Mesendoderm (in vitro differentiated cells): Measurements from ENCODE around the gene TBX15.

Experiments used
- DNase-seq: peaks from one replicate; pipeline ENCODE4 v3.0.0; 2013
- H2AK5ac ChIP-seq: 2 replicates; pipeline ENCODE4 v1.6.1; 2013; ENCODE audit warnings: low read length, inconsistent platforms
- H2BK120ac ChIP-seq: 2 replicates; pipeline ENCODE4 v1.6.1; 2013; ENCODE audit warnings: low read depth, mild to moderate bottlenecking, low read length, moderate library complexity, mixed read lengths
- H2BK15ac ChIP-seq: replicated peaks from 2 replicates; pipeline ENCODE4 v1.6.1; 2013; ENCODE audit warnings: low read depth, mild to moderate bottlenecking, moderate library complexity
- H2BK5ac ChIP-seq: 2 replicates; pipeline ENCODE4 v1.6.1; 2013; ENCODE audit warnings: low read length, inconsistent platforms
- H3K18ac ChIP-seq: 2 replicates; pipeline ENCODE4 v1.6.1; 2013; ENCODE audit warnings: mild to moderate bottlenecking, low read length, mixed read lengths
- H3K23ac ChIP-seq: one replicate; pipeline ENCODE4 v1.6.1; 2013; ENCODE audit warnings: low read length
- H3K27ac ChIP-seq: 2 replicates; pipeline ENCODE4 v1.5.1; 2013; ENCODE audit warnings: low read depth, mild to moderate bottlenecking, inconsistent platforms, low read length, moderate library complexity
- H3K27me3 ChIP-seq: 2 replicates; pipeline ENCODE4 v1.6.1; 2013; ENCODE audit warnings: low read length, control low read depth, mild to moderate bottlenecking, inconsistent platforms; ENCODE audit not compliant: insufficient read depth, poor library complexity
- H3K36me3 ChIP-seq: 2 replicates; pipeline ENCODE4 v1.6.1; 2013; ENCODE audit warnings: low read length, inconsistent platforms; ENCODE audit not compliant: control insufficient read depth, insufficient read depth
- H3K4ac ChIP-seq: one replicate; pipeline ENCODE4 v1.6.1; 2013; ENCODE audit warnings: low read depth, mild to moderate bottlenecking, low read length, moderate library complexity
- H3K4me1 ChIP-seq: 2 replicates; pipeline ENCODE4 v1.6.1; 2013; ENCODE audit warnings: low read depth, low read length, inconsistent platforms; ENCODE audit not compliant: control insufficient read depth
- H3K4me2 ChIP-seq: 2 replicates; pipeline ENCODE4 v1.6.1; 2013; ENCODE audit warnings: low read length
- H3K4me3 ChIP-seq: 2 replicates; pipeline ENCODE4 v1.5.1; 2013; ENCODE audit warnings: mild to moderate bottlenecking, low read length
- H3K56ac ChIP-seq: one replicate; pipeline ENCODE4 v1.6.1; 2013; ENCODE audit warnings: low read length
- H3K79me1 ChIP-seq: 2 replicates; pipeline ENCODE4 v1.6.1; 2013; ENCODE audit warnings: low read length, inconsistent platforms
- H3K79me2 ChIP-seq: 2 replicates; pipeline ENCODE4 v1.6.1; 2013; ENCODE audit warnings: mild to moderate bottlenecking, low read length; ENCODE audit not compliant: control insufficient read depth, insufficient read depth
- H3K9ac ChIP-seq: 2 replicates; pipeline ENCODE4 v1.6.1; 2013; ENCODE audit warnings: low read length, inconsistent platforms
- H4K5ac ChIP-seq: one replicate; pipeline ENCODE4 v1.6.1; 2013; ENCODE audit warnings: low read length
- H4K8ac ChIP-seq: one replicate; pipeline ENCODE4 v1.6.1; 2013; ENCODE audit warnings: low read depth, mild to moderate bottlenecking, control low read depth, low read length, moderate library complexity
- WGBS: extraction: QIAGEN DNeasy Blood & Tissue Kit; methylation state at CpG from one replicate; pipeline ENCODE4 v1.1.7; 2013; ENCODE audit warnings: low lambda C conversion rate, missing lambda C conversion rate; ENCODE audit not compliant: insufficient coverage; ENCODE audit errors: extremely low coverage; 5-methylcytosine and 5-hydroxymethylcytosine counted together

Gene TBX15

GRCh38 chr1:118984722-118985639 lies 3.2 kb downstream of the TBX15 start:
- no peak overlapping the region for H4K5ac ChIP-seq
- H3K4me1 ChIP-seq: peaks cover 6% of the 10 kb centered on the region
- no peaks in the 10 kb centered on the region for H3K79me2 ChIP-seq
- no peak overlapping the region for H3K4ac ChIP-seq
- H3K23ac ChIP-seq: no peak overlapping the region
- H4K8ac ChIP-seq: no peak overlapping the region
- no peak overlapping the region for H3K4me3 ChIP-seq
- H3K18ac ChIP-seq: no peak overlapping the region
- no peak overlapping the region for H2BK5ac ChIP-seq
- no peaks in the 10 kb centered on the region for H3K36me3 ChIP-seq
- peaks cover 80% of the 10 kb centered on the region for H3K27me3 ChIP-seq
- H2BK120ac ChIP-seq: no peak overlapping the region
- no peak overlapping the region for H3K27ac ChIP-seq
- H3K79me1 ChIP-seq: no peaks in the 10 kb centered on the region
- H2BK15ac ChIP-seq: no peak overlapping the region
- DNase-seq: peak; percentile 29
- no peak overlapping the region for H3K56ac ChIP-seq
- peak overlapping the region; percentile 2 for H3K4me2 ChIP-seq
- H3K9ac ChIP-seq: no peak overlapping the region
- no CpG with 5 or more reads among the region's 48 CpGs for WGBS
- no peak overlapping the region for H2AK5ac ChIP-seq

- no peaks in the 10 kb centered on the region for H3K79me1 ChIP-seq
- WGBS: no CpG with 5 or more reads among the region's 43 CpGs
- H3K56ac ChIP-seq: peak overlapping the region; percentile 40
- H3K36me3 ChIP-seq: no peaks in the 10 kb centered on the region
- no peak overlapping the region for H2BK5ac ChIP-seq
- H3K27ac ChIP-seq: no peak overlapping the region
- no peak overlapping the region for H2BK15ac ChIP-seq
- no peak overlapping the region for H3K4ac ChIP-seq
- peaks cover 85% of the 10 kb centered on the region for H3K27me3 ChIP-seq
- no peak overlapping the region for H4K8ac ChIP-seq
- no peak overlapping the region for H2BK120ac ChIP-seq
- H3K79me2 ChIP-seq: no peaks in the 10 kb centered on the region
- H3K4me2 ChIP-seq: no peak overlapping the region
- no peak overlapping the region for H4K5ac ChIP-seq
- H3K9ac ChIP-seq: no peak overlapping the region
- H2AK5ac ChIP-seq: no peak overlapping the region
- H3K23ac ChIP-seq: no peak overlapping the region
- peak; percentile 94 for DNase-seq
- no peak overlapping the region for H3K18ac ChIP-seq
- no peak overlapping the region for H3K4me3 ChIP-seq
- peaks cover 6% of the 10 kb centered on the region for H3K4me1 ChIP-seq
Observed at GRCh38 chr1:118984086-118984721, 3.9 kb downstream of the TBX15 start.

DNA sequence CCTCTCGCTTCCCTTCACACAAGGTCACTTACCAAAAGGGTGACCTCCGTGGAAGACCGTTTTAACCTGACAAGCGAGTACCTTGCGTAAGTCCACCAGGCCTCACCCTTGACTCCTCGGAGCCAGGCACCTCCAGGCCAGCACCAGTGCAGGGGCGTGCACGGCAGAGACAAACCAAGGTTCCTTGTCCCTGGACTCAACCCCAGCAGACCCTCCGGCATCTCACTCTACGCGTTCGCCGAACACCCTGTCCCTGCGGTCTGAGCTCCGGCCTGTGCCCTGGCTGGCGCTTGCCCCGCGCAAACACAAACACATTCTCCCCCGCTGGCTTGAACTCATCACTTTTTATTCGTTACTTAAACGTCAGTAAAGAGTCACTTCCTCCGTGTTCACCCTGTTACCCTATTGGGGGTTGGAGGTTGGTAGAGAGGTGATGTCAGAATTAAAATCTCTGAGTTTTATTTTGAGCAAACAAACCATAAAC lies 4.5 kb downstream of the TBX15 start:
- no peak overlapping the region for H2BK15ac ChIP-seq
- peak overlapping the region; percentile 34 for H3K56ac ChIP-seq
- no peaks in the 10 kb centered on the region for H3K79me1 ChIP-seq
- H4K8ac ChIP-seq: no peak overlapping the region
- H3K4me1 ChIP-seq: peaks cover 5% of the 10 kb centered on the region
- H3K23ac ChIP-seq: peak overlapping the region; percentile 94
- H3K27ac ChIP-seq: no peak overlapping the region
- no peak overlapping the region for H2AK5ac ChIP-seq
- H3K4ac ChIP-seq: no peak overlapping the region
- no CpG with 5 or more reads among the region's 22 CpGs for WGBS
- H2BK5ac ChIP-seq: no peak overlapping the region
- peak overlapping the region; percentile 19 for H3K9ac ChIP-seq
- H3K27me3 ChIP-seq: peaks cover 84% of the 10 kb centered on the region
- no peak overlapping the region for H3K18ac ChIP-seq
- H2BK120ac ChIP-seq: no peak overlapping the region
- no peaks in the 10 kb centered on the region for H3K36me3 ChIP-seq
- no peaks in the 10 kb centered on the region for H3K79me2 ChIP-seq
- no peak overlapping the region for H3K4me3 ChIP-seq
- no peak overlapping the region for H4K5ac ChIP-seq
- DNase-seq: no peak
- peak overlapping the region; percentile 11 for H3K4me2 ChIP-seq

DNA sequence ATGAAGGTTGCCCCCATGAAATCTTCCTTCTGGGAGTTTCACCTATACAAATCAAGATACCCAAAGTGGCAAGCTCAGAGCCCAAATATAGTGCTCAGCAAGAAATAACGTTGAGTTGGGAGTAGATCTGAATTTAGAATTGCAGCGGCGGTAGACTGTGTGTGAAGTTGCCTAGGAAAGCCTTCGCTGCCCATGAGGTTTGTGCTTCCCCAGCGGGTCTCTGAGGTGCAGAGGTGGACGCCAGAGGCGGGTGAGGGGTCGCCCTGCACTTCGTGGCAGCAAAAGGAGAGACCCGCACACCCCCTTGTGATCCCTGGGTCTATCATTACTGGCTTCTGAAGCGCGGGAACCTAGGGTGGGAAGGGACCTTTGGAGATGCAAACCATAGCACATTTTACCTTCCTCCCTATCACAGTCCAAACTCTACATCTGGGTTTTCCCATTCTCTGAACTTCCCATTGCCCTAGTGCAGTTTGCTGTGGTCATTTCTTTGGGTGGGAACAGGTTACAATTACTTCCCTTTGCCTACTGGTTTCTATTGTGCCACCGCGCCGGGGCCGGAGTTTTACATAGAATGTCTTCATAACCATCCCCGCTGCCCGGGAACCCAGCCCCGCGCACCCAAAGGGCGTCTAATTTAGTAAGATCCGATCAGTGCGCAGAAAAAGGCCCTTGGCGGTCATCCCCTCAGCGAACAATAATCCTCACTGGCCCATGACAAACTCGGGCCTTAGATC lies 5.2 kb downstream of the TBX15 start:
- Histone ChIP-seq H3K27me3 (peaks cover 82% of the 10 kb centered on the region), H3K23ac (no peak overlapping the region), H3K36me3 (no peaks in the 10 kb centered on the region)

DNA sequence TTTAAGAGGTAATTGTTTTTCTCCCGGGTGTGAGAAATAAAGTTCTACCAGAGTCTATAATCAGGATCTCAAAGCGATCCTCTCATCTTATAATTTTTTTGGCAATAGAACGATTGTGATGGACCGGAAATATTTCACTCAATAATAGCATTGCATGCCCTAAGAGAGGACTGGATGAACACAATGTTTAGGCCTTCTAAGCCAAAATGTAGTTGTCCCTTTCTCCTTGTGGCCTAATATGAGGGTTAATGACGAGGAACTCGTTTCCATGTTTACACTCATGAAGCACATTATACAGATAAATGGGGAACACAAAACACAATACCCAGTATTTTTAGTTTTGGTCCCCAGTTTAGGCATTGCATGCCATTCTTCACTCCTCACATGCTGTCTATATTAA lies 5.9 kb downstream of the TBX15 start:
- H2BK5ac ChIP-seq: no peak overlapping the region
- no peaks in the 10 kb centered on the region for H3K79me1 ChIP-seq
- H3K4ac ChIP-seq: no peak overlapping the region
- H3K23ac ChIP-seq: no peak overlapping the region
- no peak overlapping the region for H3K18ac ChIP-seq
- no CpG with 5 or more reads among the region's 6 CpGs for WGBS
- H3K4me3 ChIP-seq: no peak overlapping the region
- no peak overlapping the region for H3K9ac ChIP-seq
- H3K36me3 ChIP-seq: no peaks in the 10 kb centered on the region
- no peak for DNase-seq
- no peak overlapping the region for H2BK15ac ChIP-seq
- no peak overlapping the region for H2BK120ac ChIP-seq
- H4K8ac ChIP-seq: no peak overlapping the region
- no peak overlapping the region for H2AK5ac ChIP-seq
- no peak overlapping the region for H3K4me2 ChIP-seq
- H3K4me1 ChIP-seq: peaks cover 5% of the 10 kb centered on the region
- no peak overlapping the region for H4K5ac ChIP-seq
- no peak overlapping the region for H3K56ac ChIP-seq
- peaks cover 80% of the 10 kb centered on the region for H3K27me3 ChIP-seq
- H3K79me2 ChIP-seq: no peaks in the 10 kb centered on the region
- H3K27ac ChIP-seq: no peak overlapping the region

More for the DNA sequence above, 5.2 kb downstream of the TBX15 start:
- Histone ChIP-seq H3K79me1 (no peaks in the 10 kb centered on the region), H2BK120ac (no peak overlapping the region), H3K27ac (no peak overlapping the region), H2BK5ac (no peak overlapping the region), H3K56ac (no peak overlapping the region), H4K8ac (no peak overlapping the region), H3K9ac (no peak overlapping the region), H3K4me2 (no peak overlapping the region), H3K4me3 (no peak overlapping the region), H3K18ac (no peak overlapping the region), H3K79me2 (no peaks in the 10 kb centered on the region), H3K4me1 (peaks cover 5% of the 10 kb centered on the region), H3K4ac (no peak overlapping the region), H2AK5ac (no peak overlapping the region), H2BK15ac (no peak overlapping the region), H4K5ac (no peak overlapping the region)
- DNase-seq: no peak
- no CpG with 5 or more reads among the region's 26 CpGs for WGBS
